Spleen (tissue), 11 donors: ENCODE results near the gene EML2. TPM values are rescaled to one million over a fixed set of nuclear protein-coding genes. Genes with fewer than 3 reads are reported as not detected.

Experiments
- DNase-seq: peaks from one replicate; pipeline ENCODE4 v3.0.0-alpha.2; 2020
- H3K27ac ChIP-seq, 8 donors: fragments of 200-600 bp; sonication (generic) in 7 of 8; 1 replicate in 4 of 8; 2 replicates in 4 of 8; pipeline versions ENCODE4 v1.5.0 to v1.8.0; 2016 to 2021; ENCODE audit warnings: inconsistent platforms in 4 of 8, mild to moderate bottlenecking in 4 of 8, moderate library complexity in 1 of 8
- H3K27me3 ChIP-seq, 7 donors: fragments of 200-600 bp; sonication (generic) in 6 of 7; replicated peaks in 1 of 7; 1 replicate in 4 of 7; 2 replicates in 3 of 7; pipeline versions ENCODE4 v1.5.0 to v1.8.0; 2016 to 2021; ENCODE audit warnings: inconsistent platforms in 3 of 7, mild to moderate bottlenecking in 1 of 7
- H3K36me3 ChIP-seq, 6 donors: fragments of 200-600 bp; sonication (generic) in 5 of 6; 1 replicate in 4 of 6; 2 replicates in 2 of 6; pipeline versions ENCODE4 v1.5.0 to v1.8.0; 2016 to 2021; ENCODE audit warnings: inconsistent platforms in 2 of 6
- H3K4me1 ChIP-seq, 6 donors: fragments of 200-600 bp; sonication (generic) in 5 of 6; 1 replicate in 3 of 6; 2 replicates in 3 of 6; pipeline versions ENCODE4 v1.5.0 to v1.8.0; 2016 to 2021; ENCODE audit warnings: inconsistent platforms in 3 of 6
- H3K4me3 ChIP-seq, 8 donors: fragments of 200-600 bp; sonication (generic) in 7 of 8; 1 replicate in 4 of 8; 2 replicates in 4 of 8; pipeline versions ENCODE4 v1.5.0 to v1.8.0; 2016 to 2021; ENCODE audit warnings: inconsistent platforms in 4 of 8, mild to moderate bottlenecking in 4 of 8, moderate library complexity in 2 of 8
- H3K9me3 ChIP-seq, 8 donors: fragments of 200-600 bp; sonication (generic) in 7 of 8; 1 replicate in 4 of 8; 2 replicates in 4 of 8; pipeline versions ENCODE4 v1.5.0 to v1.8.0; 2016 to 2021; ENCODE audit warnings: inconsistent platforms in 4 of 8
- CTCF ChIP-seq, 11 experiments: fragments of 200-600 bp in 7 of 11; fragments of 450-650 bp in 4 of 11; sonication (generic) in 4 of 11; IDR thresholded peaks in 8 of 11; conservative IDR thresholded peaks in 3 of 11; 1 replicate in 7 of 11; 2 replicates in 4 of 11; pipeline versions ENCODE4 v1.4.0 to v1.8.0; 2016 to 2021; ENCODE audit warnings: antibody characterized with exemption in 11 of 11, inconsistent platforms in 4 of 11, mild to moderate bottlenecking in 1 of 11
- POLR2A ChIP-seq, 3 donors: fragments of 450-650 bp; IDR thresholded peaks; one replicate each; pipeline ENCODE4 v1.5.1; 2017; ENCODE audit warnings: antibody characterized with exemption in 3 of 3, mild to moderate bottlenecking in 1 of 3
- POLR2AphosphoS5 ChIP-seq, 3 donors: sonication (generic); formaldehyde crosslinking; IDR thresholded peaks; one replicate each; pipeline ENCODE4 v1.5.1; 2017; ENCODE audit warnings: antibody characterized with exemption in 3 of 3
- WGBS, 5 donors: extraction: QIAGEN DNeasy Blood & Tissue Kit in 3 of 5; methylation state at CpG; one replicate each; pipeline versions ENCODE4 v1.1.5 to v1.1.7; 2013 to 2018; 5-methylcytosine and 5-hydroxymethylcytosine counted together
- intact Hi-C: fragments of 100-400 bp; cut with DNase I; formaldehyde crosslinking; loops from one replicate; pipeline ENCODE4 v1.15.0; 2023; ENCODE audit warnings: low total_unique reads
- polyA plus RNA-seq, 3 donors: library from polyadenylated mRNA; stranded (reverse); fragments of 200-250 nt; gene quantifications; one replicate each; pipeline ENCODE4 v1.2.1, GENCODE V29; 2013
- total RNA-seq, 7 donors: library from RNA; depleted of rRNA in 3 of 7; stranded (reverse); fragments of >200 nt in 3 of 7; fragmentation: NEBNext Ultra II Directional in 4 of 7; extraction: Animal tissue kit (Norgen Biotek cat#: 25700) in 4 of 7; gene quantifications; one replicate each; pipeline versions ENCODE4 v1.1.0 to v1.2.1, GENCODE V29; 2016 to 2021
- donor health status: healthy with polysubstance abuse.
- donor health status: DM: no; HTN: no; CAD: no; lungs with moderate emphysema.
- donor health status: DM: no; HTN: no; CAD: no.
- donor health status: Bipolar disorder and iron deficiency.
- donor health status: healthy.
- donor health status: DM: no; HTN: no; CAD: no.
- donor health status: DM: yes; HTN: yes; CAD: no.

EML2 gene
- total and polyA plus RNA-seq, 10 donors: 27.1 to 60.6 (median 40.4) TPM

- DNase-seq: no peak
- 47 to 55% (median 50%) methylated on average over 14 of the region's 14 CpGs for WGBS, 5 donors
- Histone ChIP-seq H3K27ac (no peak overlapping the region), H3K9me3 (no peaks in the 10 kb centered on the region), H3K4me3 (no peak overlapping the region), H3K36me3 (no peaks in the 10 kb centered on the region), H3K4me1 (peaks cover 29 to 72% (median 60%) of the 10 kb centered on the region in 6 donors), H3K27me3 (peaks cover 0 to 39% (median 14%) of the 10 kb centered on the region in 7 donors)
- intact Hi-C loops: loop anchor here (5.0 kb wide), 2 partner anchors 37 to 122 kb away; no protein-coding TSS in a partner anchor
- TF ChIP-seq POLR2A (IDR thresholded peaks at IDR 0.05): no peak
- no peak for TF ChIP-seq POLR2AphosphoS5 (IDR thresholded peaks at IDR 0.05)
- TF ChIP-seq CTCF (IDR thresholded peaks at IDR 0.05 in 8 of 11, conservative IDR thresholded peaks at IDR 0.05 in 3 of 11): no peak
These were observed 5.0 kb upstream of the EML2 start for GRCh38 chr19:45643927-45644771.

- no peak for TF ChIP-seq POLR2A (IDR thresholded peaks at IDR 0.05)
- peak; percentile 48 to 68 (median 65) for TF ChIP-seq POLR2AphosphoS5 (IDR thresholded peaks at IDR 0.05)
- peak; percentile 97 to 99 (median 98) for TF ChIP-seq CTCF (IDR thresholded peaks at IDR 0.05 in 8 of 11, conservative IDR thresholded peaks at IDR 0.05 in 3 of 11)
- no peaks in the 10 kb centered on the region for H3K36me3 ChIP-seq
- H3K4me1 ChIP-seq: peaks cover 29 to 80% (median 67%) of the 10 kb centered on the region in 6 donors
- no peaks in the 10 kb centered on the region for H3K9me3 ChIP-seq
- H3K27ac ChIP-seq: peak overlapping the region; percentile 63 to 94 (median 90)
- peaks cover 0 to 39% (median 14%) of the 10 kb centered on the region in 7 donors for H3K27me3 ChIP-seq
- intact Hi-C loops: loop anchor here (5.0 kb wide), 2 partner anchors 36 to 121 kb away; no protein-coding TSS in a partner anchor
- peak; percentile 97 for DNase-seq
- WGBS, 5 donors: 7 to 11% (median 8%) methylated on average over 34 to 39 of the region's 39 CpGs
- H3K4me3 ChIP-seq: peak overlapping the region in 6 of 8 donors; percentile 39 to 71 (median 46)
These were observed 4.1 kb upstream of the EML2 start for GRCh38 chr19:45643024-45643926.

GRCh38 chr19:45641274-45642105 is 2.3 kb upstream of the EML2 start:
- peak overlapping the region; percentile 4 to 71 (median 43) for H3K4me3 ChIP-seq
- H3K4me1 ChIP-seq: peaks cover 29 to 86% (median 69%) of the 10 kb centered on the region in 6 donors
- TF ChIP-seq POLR2A (IDR thresholded peaks at IDR 0.05) (no peak), POLR2AphosphoS5 (IDR thresholded peaks at IDR 0.05) (peak; percentile 29 to 62 (median 49)), CTCF (IDR thresholded peaks at IDR 0.05 in 8 of 11, conservative IDR thresholded peaks at IDR 0.05 in 3 of 11) (no peak)
- DNase-seq: peak; percentile 92
- peaks cover 0 to 4% (median 0%) of the 10 kb centered on the region in 6 donors for H3K36me3 ChIP-seq
- intact Hi-C loops: loop anchor here (5.0 kb wide), 2 partner anchors 34 to 119 kb away; no protein-coding TSS in a partner anchor
- WGBS, 5 donors: 0 to 1% (median 1%) methylated on average over 28 to 40 of the region's 40 CpGs
- no peaks in the 10 kb centered on the region for H3K9me3 ChIP-seq
- peak overlapping the region; percentile 63 to 94 (median 90) for H3K27ac ChIP-seq
- peaks cover 0 to 32% (median 14%) of the 10 kb centered on the region in 7 donors for H3K27me3 ChIP-seq
